HUES64 (cell line): ENCODE measurements around the gene COG2.
"Not testable (repeated sequence)": the region's sequence is repeated elsewhere in the genome, so short reads cannot be mapped to it uniquely, and the experiment has no call there.

Source experiments
- H3K27ac ChIP-seq: 2 replicates; pipeline ENCODE4 v1.7.0; 2013; ENCODE audit warnings: low read depth, low read length, inconsistent platforms
- H3K27me3 ChIP-seq: 2 replicates; pipeline ENCODE4 v1.6.1; 2013; ENCODE audit warnings: mild to moderate bottlenecking, low read length; ENCODE audit not compliant: insufficient read depth
- H3K36me3 ChIP-seq: 2 replicates; pipeline ENCODE4 v1.6.1; 2013; ENCODE audit warnings: mild to moderate bottlenecking, low read length; ENCODE audit not compliant: insufficient read depth
- H3K4me1 ChIP-seq: 2 replicates; pipeline ENCODE4 v1.6.1; 2013; ENCODE audit warnings: mild to moderate bottlenecking, low read length, moderate library complexity; ENCODE audit not compliant: insufficient read depth
- H3K4me3 ChIP-seq: 2 replicates; pipeline ENCODE4 v1.5.1; 2013; ENCODE audit warnings: mild to moderate bottlenecking, low read length, moderate library complexity
- H3K9ac ChIP-seq: 2 replicates; pipeline ENCODE4 v1.6.1; 2013; ENCODE audit warnings: mild to moderate bottlenecking, low read depth, low read length
- H3K9me3 ChIP-seq: 2 replicates; pipeline ENCODE4 v1.6.1; 2013; ENCODE audit warnings: low read depth, low read length; ENCODE audit not compliant: insufficient read depth
- WGBS: fragments of 150-250, 120-280 bp; methylation state at CpG from one replicate; pipeline ENCODE4 v1.1.7; 2013; ENCODE audit warnings: missing lambda C conversion rate; 5-methylcytosine and 5-hydroxymethylcytosine counted together

The COG2 gene

DNA sequence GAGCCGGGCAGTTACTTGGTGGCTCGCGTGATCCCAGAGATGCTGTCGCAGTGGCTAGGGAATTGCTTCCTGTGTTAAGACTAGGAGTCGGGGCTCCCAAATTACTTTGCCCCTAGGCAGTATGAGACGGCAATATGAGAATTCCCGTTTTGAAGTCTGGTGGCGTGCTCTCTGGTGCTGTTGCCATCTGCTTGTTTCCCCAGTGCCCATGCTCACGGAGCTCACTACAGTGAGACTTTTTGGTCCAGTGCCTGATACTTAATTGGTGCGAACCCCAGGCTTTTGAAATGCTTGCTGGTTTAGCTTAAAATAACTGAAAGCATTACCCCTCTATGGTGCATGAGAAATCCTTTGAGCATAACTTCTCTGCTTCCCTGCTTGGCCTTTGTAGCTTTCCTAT, 49.3 kb downstream of the COG2 start:
- Histone ChIP-seq H3K36me3 (peaks cover 76% of the 10 kb centered on the region), H3K27ac (no peak overlapping the region), H3K4me3 (no peak overlapping the region), H3K9ac (no peak overlapping the region), H3K27me3 (no peaks in the 10 kb centered on the region), H3K9me3 (no peaks in the 10 kb centered on the region), H3K4me1 (no peaks in the 10 kb centered on the region)
- 95% methylated on average over 10 of the region's 10 CpGs for WGBS

- no peak overlapping the region for H3K4me3 ChIP-seq
- 96% methylated on average over 6 of the region's 6 CpGs for WGBS
These were observed 50.9 kb downstream of the COG2 start for GRCh38 chr1:230693221-230693620.

GRCh38 chr1:230693777-230694176, 51.5 kb downstream of the COG2 start:
- Histone ChIP-seq H3K4me3 (no peak overlapping the region), H3K4me1 (no peaks in the 10 kb centered on the region), H3K9ac (no peak overlapping the region), H3K36me3 (peaks cover 54% of the 10 kb centered on the region), H3K27ac (no peak overlapping the region), H3K9me3 (no peaks in the 10 kb centered on the region), H3K27me3 (no peaks in the 10 kb centered on the region)
- WGBS = 96% methylated on average over 8 of the region's 8 CpGs

More at GRCh38 chr1:230693221-230693620, 50.9 kb downstream of the COG2 start:
- peaks cover 60% of the 10 kb centered on the region for H3K36me3 ChIP-seq
- H3K27me3 ChIP-seq = no peaks in the 10 kb centered on the region
- no peaks in the 10 kb centered on the region for H3K9me3 ChIP-seq
- H3K4me1 ChIP-seq = no peaks in the 10 kb centered on the region
- H3K27ac ChIP-seq = no peak overlapping the region
- H3K9ac ChIP-seq = no peak overlapping the region

- Histone ChIP-seq H3K27me3 (no peaks in the 10 kb centered on the region), H3K9me3 (no peaks in the 10 kb centered on the region), H3K4me3 (no peak overlapping the region), H3K27ac (no peak overlapping the region), H3K9ac (no peak overlapping the region), H3K36me3 (peaks cover 48% of the 10 kb centered on the region), H3K4me1 (no peaks in the 10 kb centered on the region)
- WGBS = 88% methylated on average over 4 of the region's 4 CpGs
These were observed 52.2 kb downstream of the COG2 start for GRCh38 chr1:230694464-230694863.

DNA sequence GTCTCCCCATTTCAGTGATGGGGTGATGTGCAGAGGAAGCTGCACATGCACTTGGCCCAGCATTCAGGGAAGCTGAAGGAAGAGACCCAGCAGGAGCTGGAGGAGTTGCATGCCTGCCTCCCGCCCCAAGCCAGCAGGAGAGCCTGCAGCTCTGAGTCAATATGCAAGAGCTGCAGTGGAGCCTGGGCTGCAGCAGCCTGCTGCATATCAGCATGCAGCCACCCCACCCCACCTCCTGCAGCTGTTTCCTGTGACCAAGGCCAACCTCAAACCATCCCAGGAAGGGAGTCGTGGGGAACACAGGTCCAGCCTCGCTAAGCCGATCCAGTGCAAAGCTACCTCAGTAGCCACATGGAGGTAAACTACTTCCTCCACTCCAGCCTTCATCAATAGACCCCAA, 52.7 kb downstream of the COG2 start:
- H3K9ac ChIP-seq = no peak overlapping the region
- no peaks in the 10 kb centered on the region for H3K4me1 ChIP-seq
- H3K9me3 ChIP-seq = no peaks in the 10 kb centered on the region
- H3K27me3 ChIP-seq = no peaks in the 10 kb centered on the region
- peaks cover 43% of the 10 kb centered on the region for H3K36me3 ChIP-seq
- 63% methylated on average over 4 of the region's 4 CpGs for WGBS
- no peak overlapping the region for H3K4me3 ChIP-seq
- H3K27ac ChIP-seq = no peak overlapping the region

DNA sequence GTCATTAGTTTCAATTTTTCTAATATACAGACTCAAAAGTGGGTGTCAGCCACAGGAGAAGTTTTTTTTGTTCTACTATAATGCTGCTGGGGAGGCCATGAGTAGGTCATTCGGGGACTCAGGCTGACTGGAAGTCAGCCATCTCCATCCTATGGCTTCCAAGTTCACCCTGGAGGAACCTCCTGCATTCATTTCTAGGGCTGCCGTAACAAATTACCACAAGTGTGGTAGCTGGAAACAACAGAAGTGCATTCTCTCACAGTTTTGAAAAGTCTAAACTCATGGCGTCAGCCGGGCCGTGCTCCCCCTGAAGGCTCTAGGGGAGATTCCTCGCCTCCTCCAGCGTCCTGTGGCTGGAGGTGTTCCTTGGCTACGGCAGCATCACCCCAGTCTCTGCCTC, 53.9 kb downstream of the COG2 start:
- H3K9me3 ChIP-seq = no peaks in the 10 kb centered on the region
- peaks cover 31% of the 10 kb centered on the region for H3K36me3 ChIP-seq
- H3K4me1 ChIP-seq = no peaks in the 10 kb centered on the region
- 94% methylated on average over 8 of the region's 8 CpGs for WGBS
- no peak overlapping the region for H3K4me3 ChIP-seq
- no peak overlapping the region for H3K9ac ChIP-seq
- H3K27ac ChIP-seq = no peak overlapping the region
- H3K27me3 ChIP-seq = no peaks in the 10 kb centered on the region

DNA sequence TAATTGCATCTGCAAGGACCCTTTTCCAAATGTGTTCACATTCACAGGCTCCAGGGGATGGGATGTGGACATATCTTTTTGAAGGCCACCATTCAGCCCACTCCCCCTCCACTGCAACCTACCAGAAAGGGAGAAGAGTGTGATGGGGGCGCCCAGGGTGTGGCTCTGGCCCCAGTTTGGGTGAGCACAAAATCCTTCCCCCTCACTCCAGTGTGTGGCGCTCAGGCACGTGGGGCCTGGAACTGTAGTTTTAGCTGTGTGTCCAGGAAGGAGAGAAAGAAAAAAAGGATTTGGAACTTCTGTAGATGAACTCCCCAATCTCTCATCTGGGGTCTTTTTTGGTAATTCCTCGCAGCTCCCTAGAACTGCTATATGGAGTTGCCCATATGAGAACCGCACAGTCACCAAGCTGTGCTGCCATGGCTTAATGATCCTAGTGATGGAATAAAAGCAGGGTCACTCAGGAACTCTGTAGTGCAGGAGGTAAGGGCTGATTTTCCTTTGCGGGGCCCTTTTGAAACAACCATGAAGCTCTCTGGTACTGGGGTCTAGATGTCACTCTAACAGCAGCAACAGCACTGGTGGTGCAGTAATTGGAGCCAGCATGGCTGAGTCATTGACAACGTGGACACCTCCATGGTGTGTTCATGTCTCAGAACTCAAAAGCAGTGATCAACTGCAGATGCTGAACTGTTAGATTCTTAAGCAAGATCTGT, 54.6 kb downstream of the COG2 start:
- Histone ChIP-seq H3K27ac (no peak overlapping the region), H3K27me3 (no peaks in the 10 kb centered on the region), H3K9ac (no peak overlapping the region), H3K4me3 (no peak overlapping the region), H3K36me3 (peaks cover 24% of the 10 kb centered on the region), H3K9me3 (no peaks in the 10 kb centered on the region), H3K4me1 (no peaks in the 10 kb centered on the region)
- WGBS = 76% methylated on average over 6 of the region's 7 CpGs

- WGBS = 93% methylated on average over 14 of the region's 14 CpGs
These were observed 55.8 kb downstream of the COG2 start for GRCh38 chr1:230698130-230698529.

DNA sequence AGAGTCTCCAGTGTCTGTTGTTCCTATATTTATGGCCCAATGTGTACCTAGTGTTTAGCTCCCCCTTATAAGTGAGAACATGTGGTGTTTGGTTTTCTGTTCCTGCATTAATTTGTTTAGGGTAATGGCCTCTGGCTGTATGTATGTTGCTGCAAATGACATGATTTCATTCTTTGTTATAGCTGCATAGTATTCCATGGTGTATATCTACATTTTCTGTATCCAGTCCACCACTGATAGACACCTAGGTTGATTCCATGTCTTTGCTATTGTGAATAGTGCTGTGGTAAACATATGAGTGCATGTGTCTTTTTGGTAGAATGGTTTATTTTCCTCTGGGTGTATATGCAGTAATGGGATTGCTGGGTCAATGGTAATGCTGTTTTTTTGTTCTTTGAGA, 56.7 kb downstream of the COG2 start:
- not testable (repeated sequence) for H3K4me1 ChIP-seq, H3K4me3 ChIP-seq, H3K36me3 ChIP-seq, H3K27me3 ChIP-seq, H3K9ac ChIP-seq, H3K9me3 ChIP-seq, H3K27ac ChIP-seq

More at GRCh38 chr1:230698130-230698529, 55.8 kb downstream of the COG2 start:
- Histone ChIP-seq H3K9me3 (no peaks in the 10 kb centered on the region), H3K9ac (no peak overlapping the region), H3K36me3 (peaks cover 12% of the 10 kb centered on the region), H3K4me3 (no peak overlapping the region), H3K4me1 (peaks cover 4% of the 10 kb centered on the region; the same call in 1 of the 2 replicates), H3K27me3 (no peaks in the 10 kb centered on the region), H3K27ac (no peak overlapping the region)

- no peak overlapping the region for H3K4me3 ChIP-seq
- no peaks in the 10 kb centered on the region for H3K27me3 ChIP-seq
- H3K9me3 ChIP-seq = no peaks in the 10 kb centered on the region
- no peak overlapping the region for H3K9ac ChIP-seq
- no peak overlapping the region for H3K27ac ChIP-seq
- H3K4me1 ChIP-seq = peaks cover 4% of the 10 kb centered on the region; the same call in 1 of the 2 replicates
- 100% methylated on average over 1 of the region's 1 CpG for WGBS
- no peaks in the 10 kb centered on the region for H3K36me3 ChIP-seq
These were observed 57.4 kb downstream of the COG2 start for GRCh38 chr1:230699716-230700115.

- Histone ChIP-seq H3K4me3 (no peak overlapping the region), H3K27ac (no peak overlapping the region), H3K4me1 (peaks cover 4% of the 10 kb centered on the region; the same call in 1 of the 2 replicates), H3K36me3 (no peaks in the 10 kb centered on the region), H3K9me3 (no peaks in the 10 kb centered on the region), H3K27me3 (no peaks in the 10 kb centered on the region), H3K9ac (no peak overlapping the region)
- 95% methylated on average over 4 of the region's 4 CpGs for WGBS
These were observed 57.9 kb downstream of the COG2 start for GRCh38 chr1:230700132-230700531.

DNA sequence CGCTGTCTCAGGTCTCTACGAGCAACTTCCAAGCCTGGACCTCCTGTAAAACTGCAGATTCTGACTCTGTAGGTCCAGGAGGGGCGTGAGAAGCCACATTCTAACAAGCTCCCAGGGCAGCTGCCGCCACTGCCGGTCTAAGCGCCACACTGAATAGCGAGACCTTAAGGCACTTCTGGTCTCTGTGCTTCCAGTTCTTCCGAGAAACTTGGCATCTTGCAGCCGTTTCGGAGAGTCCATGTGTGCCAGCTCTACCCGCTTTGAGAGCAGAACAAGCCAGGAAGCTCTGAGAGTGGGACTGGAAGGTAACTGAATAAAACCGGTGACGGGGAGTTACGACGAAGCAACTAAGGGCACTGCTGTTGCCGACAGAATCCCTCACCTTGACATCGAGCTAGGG, 59.2 kb downstream of the COG2 start:
- no peaks in the 10 kb centered on the region for H3K9me3 ChIP-seq
- no peaks in the 10 kb centered on the region for H3K27me3 ChIP-seq
- no peaks in the 10 kb centered on the region for H3K36me3 ChIP-seq
- H3K9ac ChIP-seq = no peak overlapping the region
- WGBS = 93% methylated on average over 17 of the region's 17 CpGs
- peaks cover 4% of the 10 kb centered on the region; the same call in 1 of the 2 replicates for H3K4me1 ChIP-seq
- no peak overlapping the region for H3K27ac ChIP-seq
- H3K4me3 ChIP-seq = no peak overlapping the region
